ENCODE results near the gene TMEM255B. TPM values are rescaled to one million over a fixed set of nuclear protein-coding genes. Genes with fewer than 3 reads are reported as not detected.
"Not testable (repeated sequence)": the region's sequence is repeated elsewhere in the genome, so short reads cannot be mapped to it uniquely, and the experiment has no call there.

TMEM255B gene
- polyA plus RNA-seq, 1 donor (not counting 4 experiments of a cell fraction or from before 2014, with no cell fraction given), result 7.6 TPM

GRCh38 chr13:113823771-113824170, 64.7 kb downstream of the TMEM255B start:
- H3K4me3 ChIP-seq (ENCODE audit: control insufficient read depth in 2 of 3, extremely low read depth in 1 of 3, insufficient read depth in 2 of 3, low read depth in 1 of 3, low read length in 3 of 3), result no peak overlapping the region
- no peak for DNase-seq (ENCODE audit: low read depth, low spot score)
- H3K36me3 ChIP-seq (ENCODE audit: control insufficient read depth in 2 of 2, extremely low read depth in 1 of 2, insufficient read depth in 2 of 2, low read length in 2 of 2), result peaks cover 37 to 51% of the 10 kb centered on the region in 2 experiments
- no peaks in the 10 kb centered on the region for H3K27me3 ChIP-seq (ENCODE audit: control insufficient read depth, extremely low read depth, insufficient read depth, low read length)
- H3K79me2 ChIP-seq (ENCODE audit: control insufficient read depth, insufficient read depth, low read length), result peaks cover 10% of the 10 kb centered on the region
- no peak overlapping the region for H3K9ac ChIP-seq (ENCODE audit: control insufficient read depth, extremely low read depth, insufficient read depth, low read length)
- peaks cover 24% of the 10 kb centered on the region for H3K4me1 ChIP-seq (ENCODE audit: control insufficient read depth, extremely low read depth, insufficient read depth, low read length)
- TF ChIP-seq CTCF (optimal IDR thresholded peaks at IDR 0.05 in 1 of 3, IDR thresholded peaks at IDR 0.05 in 1 of 3, conservative IDR thresholded peaks at IDR 0.05 in 1 of 3; ENCODE audit: extremely low read depth in 1 of 3, insufficient read depth in 2 of 3, low read length in 3 of 3) (no peak), EZH2 (IDR thresholded peaks at IDR 0.05; ENCODE audit: low read length) (no peak)
- no peaks in the 10 kb centered on the region for H3K9me1 ChIP-seq (ENCODE audit: control insufficient read depth, extremely low read depth, insufficient read depth, low read length)
- H4K20me1 ChIP-seq (ENCODE audit: control insufficient read depth, extremely low read depth, insufficient read depth, low read length), result peaks cover 8% of the 10 kb centered on the region
- H3K9me3 ChIP-seq (ENCODE audit: control insufficient read depth, low read depth, low read length), result no peaks in the 10 kb centered on the region
- H3K27ac ChIP-seq (ENCODE audit: control insufficient read depth, insufficient read depth, low read length), result no peak overlapping the region
- dilution Hi-C loops (cut with MboI; ENCODE audit: extremely low pct_ligation_motif_present, low sequenced_read_pairs), result no loop called here
- FAIRE-seq, result no peak
- no peak overlapping the region for H2AFZ ChIP-seq (ENCODE audit: control insufficient read depth, low read length)
- H3K4me2 ChIP-seq (ENCODE audit: control insufficient read depth, extremely low read depth, insufficient read depth, low read depth, low read length), result no peak overlapping the region

- Histone ChIP-seq H2AFZ (ENCODE audit: control insufficient read depth, low read length) (no peak overlapping the region), H3K79me2 (ENCODE audit: control insufficient read depth, insufficient read depth, low read length) (peaks cover 13% of the 10 kb centered on the region), H3K4me2 (ENCODE audit: control insufficient read depth, extremely low read depth, insufficient read depth, low read depth, low read length) (no peak overlapping the region), H3K4me1 (ENCODE audit: control insufficient read depth, extremely low read depth, insufficient read depth, low read length) (peaks cover 19% of the 10 kb centered on the region), H4K20me1 (ENCODE audit: control insufficient read depth, extremely low read depth, insufficient read depth, low read length) (peaks cover 8% of the 10 kb centered on the region), H3K9me1 (ENCODE audit: control insufficient read depth, extremely low read depth, insufficient read depth, low read length) (no peaks in the 10 kb centered on the region), H3K27me3 (ENCODE audit: control insufficient read depth, extremely low read depth, insufficient read depth, low read length) (no peaks in the 10 kb centered on the region), H3K4me3 (ENCODE audit: control insufficient read depth in 2 of 3, extremely low read depth in 1 of 3, insufficient read depth in 2 of 3, low read depth in 1 of 3, low read length in 3 of 3) (no peak overlapping the region), H3K9me3 (ENCODE audit: control insufficient read depth, low read depth, low read length) (no peaks in the 10 kb centered on the region), H3K36me3 (ENCODE audit: control insufficient read depth in 2 of 2, extremely low read depth in 1 of 2, insufficient read depth in 2 of 2, low read length in 2 of 2) (peaks cover 40 to 45% of the 10 kb centered on the region in 2 experiments), H3K27ac (ENCODE audit: control insufficient read depth, insufficient read depth, low read length) (no peak overlapping the region), H3K9ac (ENCODE audit: control insufficient read depth, extremely low read depth, insufficient read depth, low read length) (no peak overlapping the region)
- dilution Hi-C loops (cut with MboI; ENCODE audit: extremely low pct_ligation_motif_present, low sequenced_read_pairs), result no loop called here
- DNase-seq (ENCODE audit: low read depth, low spot score), result no peak
- TF ChIP-seq EZH2 (IDR thresholded peaks at IDR 0.05; ENCODE audit: low read length) (no peak), CTCF (optimal IDR thresholded peaks at IDR 0.05 in 1 of 3, IDR thresholded peaks at IDR 0.05 in 1 of 3, conservative IDR thresholded peaks at IDR 0.05 in 1 of 3; ENCODE audit: extremely low read depth in 1 of 3, insufficient read depth in 2 of 3, low read length in 3 of 3) (no peak)
- no peak for FAIRE-seq
Observed at GRCh38 chr13:113825841-113826240, 66.8 kb downstream of the TMEM255B start.

GRCh38 chr13:113826446-113826845, 67.4 kb downstream of the TMEM255B start:
- H3K9ac ChIP-seq (ENCODE audit: control insufficient read depth, extremely low read depth, insufficient read depth, low read length); H3K9me1 ChIP-seq (ENCODE audit: control insufficient read depth, extremely low read depth, insufficient read depth, low read length); H3K4me2 ChIP-seq (ENCODE audit: control insufficient read depth, extremely low read depth, insufficient read depth, low read depth, low read length); DNase-seq (ENCODE audit: low read depth, low spot score); dilution Hi-C loops (cut with MboI; ENCODE audit: extremely low pct_ligation_motif_present, low sequenced_read_pairs); H3K4me3 ChIP-seq (ENCODE audit: control insufficient read depth in 2 of 3, extremely low read depth in 1 of 3, insufficient read depth in 2 of 3, low read depth in 1 of 3, low read length in 3 of 3); H3K27ac ChIP-seq (ENCODE audit: control insufficient read depth, insufficient read depth, low read length); FAIRE-seq; H4K20me1 ChIP-seq (ENCODE audit: control insufficient read depth, extremely low read depth, insufficient read depth, low read length); H3K9me3 ChIP-seq (ENCODE audit: control insufficient read depth, low read depth, low read length); H2AFZ ChIP-seq (ENCODE audit: control insufficient read depth, low read length); H3K27me3 ChIP-seq (ENCODE audit: control insufficient read depth, extremely low read depth, insufficient read depth, low read length): not testable (repeated sequence)
- Histone ChIP-seq H3K79me2 (ENCODE audit: control insufficient read depth, insufficient read depth, low read length) (peaks cover 18% of the 10 kb centered on the region), H3K36me3 (ENCODE audit: control insufficient read depth in 2 of 2, extremely low read depth in 1 of 2, insufficient read depth in 2 of 2, low read length in 2 of 2) (peaks cover 41 to 45% of the 10 kb centered on the region in 2 experiments), H3K4me1 (ENCODE audit: control insufficient read depth, extremely low read depth, insufficient read depth, low read length) (peaks cover 13% of the 10 kb centered on the region)
